Measurements from ENCODE around the gene B3GNT7. TPM values are rescaled to one million over a fixed set of nuclear protein-coding genes. Genes with fewer than 3 reads are reported as not detected.
"Not testable (repeated sequence)": the region's sequence is repeated elsewhere in the genome, so short reads cannot be mapped to it uniquely, and the experiment has no call there.

Gene B3GNT7
- total and polyA plus RNA-seq, 2 of the 4 experiments (the other 2 are of a cell fraction), result under 0.01 to 0.03 TPM

DNA sequence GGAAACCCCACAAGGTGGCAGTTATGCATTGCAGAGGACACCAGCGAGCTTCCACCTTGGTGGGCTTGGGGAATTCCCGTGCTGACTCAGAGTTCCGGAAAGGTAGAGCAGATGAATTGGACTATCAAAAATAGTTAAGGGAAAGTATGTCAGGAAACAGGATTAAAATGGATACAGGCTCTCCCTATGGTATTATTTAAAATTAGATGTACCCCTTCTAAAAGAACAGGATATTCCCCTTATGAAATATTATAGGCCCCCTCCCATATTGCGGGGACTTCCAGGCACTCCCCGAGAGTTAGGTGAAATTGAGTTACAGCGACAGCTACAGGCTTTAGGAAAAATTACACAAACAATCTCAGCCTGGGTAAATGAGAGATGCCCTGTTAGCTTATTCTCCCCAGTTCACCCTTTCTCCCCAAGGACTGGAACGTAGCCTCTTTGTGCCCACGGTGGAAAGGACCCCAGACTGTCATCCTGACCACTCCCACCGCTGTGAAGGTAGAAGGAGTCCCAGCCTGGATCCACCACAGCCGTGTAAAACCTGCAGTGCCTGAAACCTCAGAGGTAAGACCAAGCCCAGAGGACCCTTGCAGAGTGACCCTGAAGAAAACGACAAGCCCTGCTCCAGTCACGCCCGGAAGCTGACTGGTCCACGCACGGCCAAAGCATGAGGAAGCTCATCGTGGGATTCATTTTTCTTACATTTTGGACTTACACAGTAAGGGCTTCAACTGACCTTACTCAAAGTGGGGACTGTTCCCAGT, 10.3 kb downstream of the B3GNT7 start:
- WGBS, 2 experiments (ENCODE audit: extremely low coverage in 2 of 2, insufficient read length in 1 of 2), result 50% methylated on average over 5 of the region's 16 CpGs; no CpG with 5 or more reads in 1 of the 2 experiments
- H3K23ac ChIP-seq (ENCODE audit: low read depth, low read length), result 0 out of 2 replicates have a peak overlapping the region, but pooled peaks have one; percentile 56
- POLR2A ChIA-PET (ENCODE audit: unreplicated experiment); H3K4me1 ChIP-seq (ENCODE audit: control insufficient read depth, insufficient read depth, low read length); H3K9me3 ChIP-seq (ENCODE audit: control insufficient read depth, insufficient read depth, low read length); H2AK9ac ChIP-seq (replicated peaks; ENCODE audit: low read depth, low read length, poor library complexity); H3K36me3 ChIP-seq (ENCODE audit: control insufficient read depth, insufficient read depth, low read length); H2BK5ac ChIP-seq (ENCODE audit: low read depth, low read length, poor library complexity, severe bottlenecking); H3K4me3 ChIP-seq (ENCODE audit: insufficient read depth, low read depth, low read length); H3K9me1 ChIP-seq (ENCODE audit: insufficient read depth, low read length); DNase-seq; H4K20me1 ChIP-seq (ENCODE audit: insufficient read depth, low read length); H3K56ac ChIP-seq (ENCODE audit: extremely low read depth, insufficient read depth, low read length); H3K9ac ChIP-seq (ENCODE audit: low read depth, low read length); in situ Hi-C loops (cut with MboI; ENCODE audit: low sequenced_read_pairs); H3K27ac ChIP-seq (ENCODE audit: insufficient read depth, low read length); dilution Hi-C loops (cut with HindIII; ENCODE audit: low sequenced_read_pairs, unreplicated experiment); BruUV-seq (replicated peaks); H3K27me3 ChIP-seq (ENCODE audit: control insufficient read depth, insufficient read depth, low read length); H3K79me1 ChIP-seq (ENCODE audit: low read depth in 1 of 2, low read length in 2 of 2): not testable (repeated sequence)
- H2BK15ac ChIP-seq (ENCODE audit: low read depth, low read length), result peak overlapping the region; percentile 90; the same call in 1 of the 3 replicates
- H4K91ac ChIP-seq (ENCODE audit: insufficient read depth, low read depth, low read length), result peak overlapping the region; percentile 38
- H2BK120ac ChIP-seq (ENCODE audit: low read depth, low read length), result peak overlapping the region; percentile 93
- CTCF ChIA-PET, result interaction anchor here (0.6 to 1.7 kb wide), 5 partner anchors 13 to 329 kb away, joined by 3 to 6 read pairs (median 4); no protein-coding TSS in a partner anchor
- H3K14ac ChIP-seq (replicated peaks; ENCODE audit: low read depth, low read length), result peak overlapping the region; percentile 68
- H3K4ac ChIP-seq (ENCODE audit: low read depth, low read length), result peak overlapping the region; percentile 86
- TF ChIP-seq, protein P1, sequence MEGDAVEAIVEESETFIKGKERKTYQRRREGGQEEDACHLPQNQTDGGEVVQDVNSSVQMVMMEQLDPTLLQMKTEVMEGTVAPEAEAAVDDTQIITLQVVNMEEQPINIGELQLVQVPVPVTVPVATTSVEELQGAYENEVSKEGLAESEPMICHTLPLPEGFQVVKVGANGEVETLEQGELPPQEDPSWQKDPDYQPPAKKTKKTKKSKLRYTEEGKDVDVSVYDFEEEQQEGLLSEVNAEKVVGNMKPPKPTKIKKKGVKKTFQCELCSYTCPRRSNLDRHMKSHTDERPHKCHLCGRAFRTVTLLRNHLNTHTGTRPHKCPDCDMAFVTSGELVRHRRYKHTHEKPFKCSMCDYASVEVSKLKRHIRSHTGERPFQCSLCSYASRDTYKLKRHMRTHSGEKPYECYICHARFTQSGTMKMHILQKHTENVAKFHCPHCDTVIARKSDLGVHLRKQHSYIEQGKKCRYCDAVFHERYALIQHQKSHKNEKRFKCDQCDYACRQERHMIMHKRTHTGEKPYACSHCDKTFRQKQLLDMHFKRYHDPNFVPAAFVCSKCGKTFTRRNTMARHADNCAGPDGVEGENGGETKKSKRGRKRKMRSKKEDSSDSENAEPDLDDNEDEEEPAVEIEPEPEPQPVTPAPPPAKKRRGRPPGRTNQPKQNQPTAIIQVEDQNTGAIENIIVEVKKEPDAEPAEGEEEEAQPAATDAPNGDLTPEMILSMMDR (conservative IDR thresholded peaks at IDR 0.05; ENCODE audit: low read depth, low read length), result peak; percentile 31
- peak overlapping the region; percentile 7; the same call in 1 of the 2 replicates for H4K5ac ChIP-seq (ENCODE audit: low read depth, low read length)
- peak overlapping the region; percentile 3; the same call in 1 of the 2 replicates for H3K18ac ChIP-seq (ENCODE audit: low read depth, low read length)
- H4K8ac ChIP-seq (ENCODE audit: low read depth in 2 of 2, low read length in 2 of 2), result peak overlapping the region; percentile 87 to 88; a peak in 3 of 4 replicates
- ATAC-seq (ENCODE audit: low read depth), result 0 out of 2 replicates have a peak, but pooled peaks have one; percentile 29
- peak overlapping the region; percentile 4; the same call in 1 of the 2 replicates for H3K4me2 ChIP-seq (ENCODE audit: low read depth, low read length)
- intact Hi-C loops (cut with micrococcal nuclease), result loop anchor here (1.0 kb wide), 1 partner anchor 108 kb away; no protein-coding TSS in a partner anchor
- H2BK20ac ChIP-seq (ENCODE audit: low read depth, low read length), result peak overlapping the region; percentile 94
- H2AFZ ChIP-seq (replicated peaks; ENCODE audit: low read length, poor library complexity), result peak overlapping the region; percentile 46
- peak overlapping the region; percentile 7; the same call in 1 of the 2 replicates for H2AK5ac ChIP-seq (ENCODE audit: low read depth, low read length)

DNA sequence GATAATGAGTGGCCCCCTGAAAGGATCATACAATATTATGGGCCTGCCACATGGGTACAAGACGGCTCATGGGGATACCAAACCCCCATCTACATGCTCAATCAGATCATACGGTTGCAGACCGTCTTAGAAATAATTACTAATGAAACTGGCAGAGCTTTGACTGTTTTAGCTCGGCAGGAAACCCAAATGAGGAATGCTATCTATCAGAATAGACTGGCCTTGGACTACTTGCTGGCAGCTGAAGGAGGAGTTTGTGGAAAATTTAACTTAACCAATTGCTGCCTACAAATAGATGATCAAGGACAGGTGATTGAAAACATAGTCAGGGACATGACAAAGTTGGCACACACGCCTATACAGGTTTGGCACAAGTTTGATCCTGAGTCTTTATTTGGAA, 12.2 kb downstream of the B3GNT7 start:
- in situ Hi-C loops (cut with MboI; ENCODE audit: low sequenced_read_pairs); H3K56ac ChIP-seq (ENCODE audit: extremely low read depth, insufficient read depth, low read length); DNase-seq; H3K14ac ChIP-seq (replicated peaks; ENCODE audit: low read depth, low read length); H3K27me3 ChIP-seq (ENCODE audit: control insufficient read depth, insufficient read depth, low read length); H2BK5ac ChIP-seq (ENCODE audit: low read depth, low read length, poor library complexity, severe bottlenecking); H3K9me3 ChIP-seq (ENCODE audit: control insufficient read depth, insufficient read depth, low read length); BruUV-seq (replicated peaks); H3K23ac ChIP-seq (ENCODE audit: low read depth, low read length); H2AK9ac ChIP-seq (replicated peaks; ENCODE audit: low read depth, low read length, poor library complexity); H3K4me1 ChIP-seq (ENCODE audit: control insufficient read depth, insufficient read depth, low read length); H3K36me3 ChIP-seq (ENCODE audit: control insufficient read depth, insufficient read depth, low read length); H2AFZ ChIP-seq (replicated peaks; ENCODE audit: low read length, poor library complexity); dilution Hi-C loops (cut with HindIII; ENCODE audit: low sequenced_read_pairs, unreplicated experiment); H4K91ac ChIP-seq (ENCODE audit: insufficient read depth, low read depth, low read length); POLR2A ChIA-PET (ENCODE audit: unreplicated experiment); H2BK15ac ChIP-seq (ENCODE audit: low read depth, low read length); H3K4me2 ChIP-seq (ENCODE audit: low read depth, low read length); intact Hi-C loops (cut with micrococcal nuclease); H2BK20ac ChIP-seq (ENCODE audit: low read depth, low read length); H3K4ac ChIP-seq (ENCODE audit: low read depth, low read length); H2BK120ac ChIP-seq (ENCODE audit: low read depth, low read length); H3K27ac ChIP-seq (ENCODE audit: insufficient read depth, low read length); H4K5ac ChIP-seq (ENCODE audit: low read depth, low read length); H4K8ac ChIP-seq (ENCODE audit: low read depth in 2 of 2, low read length in 2 of 2); H3K79me1 ChIP-seq (ENCODE audit: low read depth in 1 of 2, low read length in 2 of 2); H3K9me1 ChIP-seq (ENCODE audit: insufficient read depth, low read length); ATAC-seq (ENCODE audit: low read depth); H3K18ac ChIP-seq (ENCODE audit: low read depth, low read length); H3K9ac ChIP-seq (ENCODE audit: low read depth, low read length); H4K20me1 ChIP-seq (ENCODE audit: insufficient read depth, low read length); H3K4me3 ChIP-seq (ENCODE audit: insufficient read depth, low read depth, low read length); H2AK5ac ChIP-seq (ENCODE audit: low read depth, low read length): not testable (repeated sequence)
- WGBS, 2 experiments (ENCODE audit: extremely low coverage in 2 of 2, insufficient read length in 1 of 2), result no CpG with 5 or more reads among the region's 5 CpGs
- CTCF ChIA-PET, result interaction anchor here (0.7 to 1.7 kb wide), 3 partner anchors 110 to 303 kb away, joined by 3 to 4 read pairs (median 3); no protein-coding TSS in a partner anchor

All from IMR-90 (cell line).